WERI-Rb-1 (cell line): Measurements from ENCODE around the gene BIN2.
"Not testable (repeated sequence)": the region's sequence is repeated elsewhere in the genome, so short reads cannot be mapped to it uniquely, and the experiment has no call there.

Experiments
- DNase-seq: peaks from one replicate; pipeline ENCODE4 v3.0.0-alpha.2; 2020
- H3K27ac ChIP-seq: fragments of 250-450 bp; sonication (Bioruptor Pico); 2 replicates; pipeline ENCODE4 v1.5.1; 2020; ENCODE audit warnings: mild to moderate bottlenecking, moderate library complexity
- H3K27me3 ChIP-seq: fragments of 250-450 bp; sonication (Bioruptor Pico); 2 replicates; pipeline ENCODE4 v1.5.1; 2021; ENCODE audit warnings: mild to moderate bottlenecking, low read depth, moderate library complexity; ENCODE audit not compliant: insufficient read depth, severe bottlenecking
- H3K36me3 ChIP-seq: fragments of 250-450 bp; sonication (Bioruptor Pico); 2 replicates; pipeline ENCODE4 v1.5.1; 2020; ENCODE audit warnings: mild to moderate bottlenecking, moderate library complexity
- H3K4me3 ChIP-seq: 2 replicates; pipeline ENCODE4 v1.5.1; 2011; ENCODE audit warnings: low read depth, mild to moderate bottlenecking, control low read depth, low read length
- H3K9me3 ChIP-seq: fragments of 250-450 bp; sonication (Bioruptor Pico); 2 replicates; pipeline ENCODE4 v1.5.1; 2021; ENCODE audit warnings: mild to moderate bottlenecking, moderate library complexity; ENCODE audit not compliant: severe bottlenecking
- CTCF ChIP-seq: IDR thresholded peaks from 2 replicates; pipeline ENCODE4 v1.5.1; 2011; ENCODE audit warnings: low read depth, mild to moderate bottlenecking, control low read depth, inconsistent platforms, low read length

The BIN2 gene

GRCh38 chr12:51265024-51265423 lies 59.0 kb downstream of the BIN2 start:
- no peaks in the 10 kb centered on the region for H3K36me3 ChIP-seq
- DNase-seq, result no peak
- H3K9me3 ChIP-seq, result no peaks in the 10 kb centered on the region
- no peak overlapping the region for H3K27ac ChIP-seq
- no peak overlapping the region for H3K4me3 ChIP-seq
- H3K27me3 ChIP-seq, result no peaks in the 10 kb centered on the region
- no peak for TF ChIP-seq CTCF

- DNase-seq, result no peak
- TF ChIP-seq CTCF, result no peak
- no peaks in the 10 kb centered on the region for H3K36me3 ChIP-seq
- H3K4me3 ChIP-seq, result no peak overlapping the region
- H3K27ac ChIP-seq, result no peak overlapping the region
- H3K9me3 ChIP-seq, result no peaks in the 10 kb centered on the region
- no peaks in the 10 kb centered on the region for H3K27me3 ChIP-seq
Measured at GRCh38 chr12:51264297-51264696, 59.7 kb downstream of the BIN2 start.

GRCh38 chr12:51263341-51263740 lies 60.6 kb downstream of the BIN2 start:
- H3K27me3 ChIP-seq, result no peaks in the 10 kb centered on the region
- TF ChIP-seq CTCF, result no peak

GRCh38 chr12:51262758-51263177 lies 61.2 kb downstream of the BIN2 start:
- Histone ChIP-seq H3K36me3 (no peaks in the 10 kb centered on the region), H3K9me3 (no peaks in the 10 kb centered on the region), H3K27ac (no peak overlapping the region), H3K4me3 (no peak overlapping the region), H3K27me3 (no peaks in the 10 kb centered on the region)
- TF ChIP-seq CTCF, result peak; percentile 41
- DNase-seq, result peak; percentile 34

More at GRCh38 chr12:51263341-51263740, 60.6 kb downstream of the BIN2 start:
- H3K4me3 ChIP-seq, result no peak overlapping the region
- no peaks in the 10 kb centered on the region for H3K36me3 ChIP-seq
- H3K9me3 ChIP-seq, result no peaks in the 10 kb centered on the region
- H3K27ac ChIP-seq, result no peak overlapping the region
- no peak for DNase-seq

GRCh38 chr12:51259600-51259999 lies 64.4 kb downstream of the BIN2 start:
- H3K4me3 ChIP-seq, H3K27ac ChIP-seq, DNase-seq, H3K9me3 ChIP-seq, H3K27me3 ChIP-seq, H3K36me3 ChIP-seq: not testable (repeated sequence)

- no peaks in the 10 kb centered on the region for H3K27me3 ChIP-seq
- no peak overlapping the region for H3K27ac ChIP-seq
- no peak for DNase-seq
- H3K4me3 ChIP-seq, result no peak overlapping the region
- H3K9me3 ChIP-seq, result no peaks in the 10 kb centered on the region
- H3K36me3 ChIP-seq, result no peaks in the 10 kb centered on the region
- no peak for TF ChIP-seq CTCF
Measured at GRCh38 chr12:51254536-51254935, 69.4 kb downstream of the BIN2 start.
